SK-N-SH treated with all-trans-retinoic acid at 6 μM for 48 hours (cell line): ENCODE measurements around the gene RNF112.
A peak's percentile ranks its signal among the peaks of the same experiment; 100 is the strongest.

Source experiments
- ATAC-seq: fragments of 200-7000 bp; cut with Tn5 transposase; 3 replicates; pipeline ENCODE4 v1.9.1; 2020; ENCODE audit warnings: mild to moderate bottlenecking, moderate library complexity
- ARNTL ChIP-seq: fragments of 450-650 bp; formaldehyde crosslinking; IDR thresholded peaks from 2 replicates; pipeline ENCODE4 v1.5.0; 2020; ENCODE audit warnings: low read depth, mild to moderate bottlenecking, moderate library complexity, borderline replicate concordance
- CREB5 ChIP-seq: fragments of 250-450 bp; sonication (Bioruptor Pico); IDR thresholded peaks from 2 replicates; pipeline ENCODE4 v1.5.1; 2020; ENCODE audit warnings: low read depth, mild to moderate bottlenecking, moderate library complexity
- CSRNP3 ChIP-seq: fragments of 250-450 bp; sonication (Bioruptor Pico); IDR thresholded peaks from 2 replicates; pipeline ENCODE4 v1.5.1; 2021; ENCODE audit warnings: mild to moderate bottlenecking, moderate library complexity
- ESRRG ChIP-seq: fragments of 250-450 bp; sonication (Bioruptor Pico); IDR thresholded peaks from 2 replicates; pipeline ENCODE4 v1.6.1; 2021; ENCODE audit warnings: mild to moderate bottlenecking
- GLIS3 ChIP-seq: fragments of 250-450 bp; sonication (Bioruptor Pico); IDR thresholded peaks from 2 replicates; pipeline ENCODE4 v1.5.0; 2020; ENCODE audit warnings: mild to moderate bottlenecking, moderate library complexity
- OSR1 ChIP-seq: fragments of 250-450 bp; sonication (Bioruptor Pico); IDR thresholded peaks from 2 replicates; pipeline ENCODE4 v1.8.0; 2022; ENCODE audit warnings: moderate library complexity, mild to moderate bottlenecking, inconsistent platforms
- PATZ1 ChIP-seq: fragments of 250-450 bp; sonication (Bioruptor Pico); IDR thresholded peaks from 2 replicates; pipeline ENCODE4 v1.8.0; 2020; ENCODE audit warnings: mild to moderate bottlenecking, moderate library complexity, borderline replicate concordance
- POU6F1 ChIP-seq: fragments of 250-450 bp; sonication (Bioruptor Pico); IDR thresholded peaks from 2 replicates; pipeline ENCODE4 v1.8.0; 2021; ENCODE audit warnings: low read depth, mild to moderate bottlenecking, moderate library complexity, borderline replicate concordance
- SNAI2 ChIP-seq: fragments of 250-450 bp; sonication (Bioruptor Pico); IDR thresholded peaks from 2 replicates; pipeline ENCODE4 v1.5.0; 2020; ENCODE audit warnings: mild to moderate bottlenecking, moderate library complexity
- TCF4 ChIP-seq: fragments of 250-450 bp; sonication (Bioruptor Pico); IDR thresholded peaks from 2 replicates; pipeline ENCODE4 v1.8.0; 2021; ENCODE audit warnings: mild to moderate bottlenecking, moderate library complexity, borderline replicate concordance
- TOX ChIP-seq: fragments of 250-450 bp; sonication (Bioruptor Pico); IDR thresholded peaks from 2 replicates; pipeline ENCODE4 v1.8.0; 2021; ENCODE audit warnings: mild to moderate bottlenecking, moderate library complexity, borderline replicate concordance
- TSHZ2 ChIP-seq: fragments of 250-450 bp; sonication (Bioruptor Pico); IDR thresholded peaks from 2 replicates; pipeline ENCODE4 v1.5.0; 2020; ENCODE audit warnings: mild to moderate bottlenecking, moderate library complexity
- ZFP3 ChIP-seq: fragments of 250-450 bp; sonication (Bioruptor Pico); IDR thresholded peaks from 2 replicates; pipeline ENCODE4 v1.5.0; 2020; ENCODE audit warnings: mild to moderate bottlenecking, moderate library complexity
- ZFP30 ChIP-seq: fragments of 450-650 bp; formaldehyde crosslinking; IDR thresholded peaks from 2 replicates; pipeline ENCODE4 v1.5.0; 2022; ENCODE audit warnings: mild to moderate bottlenecking, moderate library complexity
- ZNF565 ChIP-seq: fragments of 450-650 bp; formaldehyde crosslinking; conservative IDR thresholded peaks from 2 replicates; pipeline ENCODE4 v1.5.0; 2020; ENCODE audit warnings: low read depth, mild to moderate bottlenecking, moderate library complexity
- ZNF70 ChIP-seq: fragments of 450-650 bp; formaldehyde crosslinking; IDR thresholded peaks from 2 replicates; pipeline ENCODE4 v1.5.0; 2020; ENCODE audit warnings: mild to moderate bottlenecking, moderate library complexity
- ZNF8 ChIP-seq: fragments of 450-650 bp; formaldehyde crosslinking; IDR thresholded peaks from 2 replicates; pipeline ENCODE4 v1.5.0; 2020; ENCODE audit warnings: mild to moderate bottlenecking, moderate library complexity

RNF112 gene

GRCh38 chr17:19386974-19387920, 23.8 kb upstream of the RNF112 start, which contains the start of gene MFAP4:
TSS of gene MFAP4 (minus strand) at chr17:19387190. CDS start at chr17:19387155, 35 bp downstream.
- TF ChIP-seq TOX (CRISPR knock-in tag), result no peak
- peak; percentile 48; the same call in 1 of the 2 replicates for TF ChIP-seq TSHZ2 (CRISPR knock-in tag)
- peak; percentile 86 for TF ChIP-seq TCF4 (CRISPR knock-in tag)
- no peak for TF ChIP-seq ZNF565 (CRISPR knock-in tag)
- TF ChIP-seq PATZ1 (CRISPR knock-in tag), result peak; percentile 98
- TF ChIP-seq ZNF8 (CRISPR knock-in tag), result 0 out of 2 replicates have a peak, but pooled peaks have one; percentile 46
- ATAC-seq, result peak; percentile 77

- TF ChIP-seq ZFP3 (CRISPR knock-in tag), result no peak
- no peak for TF ChIP-seq POU6F1
- TF ChIP-seq ESRRG (CRISPR knock-in tag), result no peak
- no peak for TF ChIP-seq TOX (CRISPR knock-in tag)
- no peak for TF ChIP-seq ZFP30 (CRISPR knock-in tag)
- TF ChIP-seq CREB5 (CRISPR knock-in tag), result no peak
- no peak for TF ChIP-seq OSR1 (CRISPR knock-in tag)
- no peak for TF ChIP-seq CSRNP3 (CRISPR knock-in tag)
- TF ChIP-seq GLIS3 (CRISPR knock-in tag), result no peak
- no peak for TF ChIP-seq ARNTL
- TF ChIP-seq ZNF8 (CRISPR knock-in tag), result no peak
- TF ChIP-seq ZNF565 (CRISPR knock-in tag), result no peak
- TF ChIP-seq SNAI2 (CRISPR knock-in tag), result no peak
- TF ChIP-seq ZNF70, result no peak
- ATAC-seq, result peak; percentile 27
These were observed 23.0 kb upstream of the RNF112 start for GRCh38 chr17:19387921-19388521.
